HEK293T (cell line): ENCODE measurements around the gene EVC2.

ENCODE experiments used
- FOXM1 ChIP-seq: fragments of 450-650 bp; IDR thresholded peaks from 2 replicates; pipeline ENCODE4 v1.6.1; 2017; ENCODE audit warnings: mild to moderate bottlenecking, borderline replicate concordance
- HDGF ChIP-seq: fragments of 450-650 bp; IDR thresholded peaks from 2 replicates; pipeline ENCODE4 v1.6.1; 2017; ENCODE audit warnings: antibody characterized with exemption, borderline replicate concordance

GRCh38 chr4:5701971-5702370, 6.4 kb downstream of the EVC2 start:
- TF ChIP-seq HDGF (no peak), FOXM1 (no peak)
